SH-SY5Y (cell line): ENCODE results near the gene SLC34A3.

Source experiments
- GATA2 ChIP-seq: IDR thresholded peaks from 2 replicates; pipeline ENCODE4 v1.6.1; 2011; ENCODE audit warnings: mild to moderate bottlenecking, low read depth, low read length
- GATA3 ChIP-seq: IDR thresholded peaks from 2 replicates; pipeline ENCODE4 v1.6.1; 2011; ENCODE audit warnings: low read depth, mild to moderate bottlenecking, low read length, moderate library complexity

- TF ChIP-seq GATA2 (no peak), GATA3 (no peak)
Measured at GRCh38 chr9:137275203-137275587, 44.5 kb downstream of the SLC34A3 start.
